GM12878 (cell line): ENCODE measurements around the gene IP6K3. TPM values are rescaled to one million over a fixed set of nuclear protein-coding genes. Genes with fewer than 3 reads are reported as not detected.

Source experiments
- ATAC-seq: fragments of 200-7000 bp; cut with Tn5 transposase; 3 replicates; pipeline ENCODE4 v1.9.1; 2020; ENCODE audit warnings: mild to moderate bottlenecking, moderate library complexity
- BruUV-seq: library from RNA; stranded (reverse); fragments of 400-500 nt; replicated peaks from 2 replicates; lab custom pipeline; 2021; lab: Mats Ljungman, UMichigan
- CTCF ChIA-PET: fragments of 300-600 bp; sonication (Branson Sonifier 250); formaldehyde crosslinking; extraction: SDS; loops from one replicate; lab custom pipeline; 2021; ENCODE audit warnings: inconsistent platforms; lab: Yijun Ruan, JAX
- POLR2A ChIA-PET: fragments of 350-600 bp; formaldehyde crosslinking; extraction: SDS; loops from one replicate; lab custom pipeline; 2021; ENCODE audit warnings: inconsistent platforms; lab: Charles Lee
- RAD21 ChIA-PET: fragments of 300-600 bp; sonication (Branson Sonifier 250); formaldehyde crosslinking; loops from one replicate; lab custom pipeline; 2023; ENCODE audit warnings: antibody characterized with exemption; ENCODE audit not compliant: unreplicated experiment; lab: Charles Lee
- SMC1A ChIA-PET: fragments of 300-600 bp; sonication (Branson Sonifier 250); formaldehyde crosslinking; loops from one replicate; lab custom pipeline; 2023; ENCODE audit not compliant: unreplicated experiment, uncharacterized antibody; lab: Charles Lee
- DNase-seq: peaks from one replicate; pipeline ENCODE4 v3.0.0-alpha.2; 2011; ENCODE audit warnings: low read depth, low spot score
- FAIRE-seq: peaks from 3 replicates; lab custom pipeline; 2011; peaks lifted over from hg19 to GRCh38; lab: Jason Lieb, UNC
- H2AFZ ChIP-seq: 2 replicates; pipeline ENCODE4 v1.6.0; 2011; ENCODE audit warnings: low read depth, low read length, control low read depth; ENCODE audit not compliant: control insufficient read depth
- H3K27ac ChIP-seq: 2 replicates; pipeline ENCODE4 v1.5.1; 2011; ENCODE audit warnings: control low read depth; ENCODE audit not compliant: control insufficient read depth, insufficient read depth
- H3K27me3 ChIP-seq, 2 experiments: replicated peaks in 1 of 2; 2 replicates each; pipeline versions ENCODE4 v1.6.0 to v1.6.1; 2011; ENCODE audit warnings: low read length in 1 of 2; ENCODE audit not compliant: control insufficient read depth in 2 of 2, insufficient read depth in 2 of 2
- H3K36me3 ChIP-seq, 2 experiments: 2 replicates each; pipeline ENCODE4 v1.5.1; 2011; ENCODE audit warnings: low read length in 1 of 2; ENCODE audit not compliant: control insufficient read depth in 2 of 2, insufficient read depth in 2 of 2
- H3K4me1 ChIP-seq: 2 replicates; pipeline ENCODE4 v1.6.1; 2011; ENCODE audit warnings: mild to moderate bottlenecking, low read length, moderate library complexity, mixed read lengths; ENCODE audit not compliant: control insufficient read depth, insufficient read depth
- H3K4me2 ChIP-seq: 2 replicates; pipeline ENCODE4 v1.6.0; 2011; ENCODE audit warnings: control low read depth; ENCODE audit not compliant: control insufficient read depth, insufficient read depth
- H3K4me3 ChIP-seq: fragments of 200-600 bp; sonication (generic); 2 replicates; pipeline ENCODE4 v1.5.1; 2016
- H3K79me2 ChIP-seq: 2 replicates; pipeline ENCODE4 v1.6.0; 2011; ENCODE audit warnings: low read length; ENCODE audit not compliant: control insufficient read depth, insufficient read depth
- H3K9ac ChIP-seq: 2 replicates; pipeline ENCODE4 v1.8.0; 2011; ENCODE audit warnings: low read length, control low read depth, mixed read lengths; ENCODE audit not compliant: control insufficient read depth, insufficient read depth
- H3K9me3 ChIP-seq: replicated peaks from 3 replicates; pipeline ENCODE4 v1.5.1; 2011; ENCODE audit warnings: mild to moderate bottlenecking, low read length; ENCODE audit not compliant: control insufficient read depth, insufficient read depth
- H4K20me1 ChIP-seq: 2 replicates; pipeline ENCODE4 v1.6.0; 2011; ENCODE audit not compliant: control insufficient read depth, insufficient read depth
- ATF7 ChIP-seq: fragments of 450-650 bp; IDR thresholded peaks from 2 replicates; pipeline ENCODE4 v1.6.1; 2016; ENCODE audit warnings: low read depth, mild to moderate bottlenecking
- BACH1 ChIP-seq: fragments of 450-650 bp; IDR thresholded peaks from 2 replicates; pipeline ENCODE4 v1.6.1; 2017; ENCODE audit warnings: mild to moderate bottlenecking, borderline replicate concordance
- BCL3 ChIP-seq: IDR thresholded peaks from 2 replicates; pipeline ENCODE4 v1.6.1; 2011; ENCODE audit warnings: borderline replicate concordance, low read depth, mild to moderate bottlenecking, moderate library complexity, low read length; ENCODE audit not compliant: insufficient read depth, poor library complexity, severe bottlenecking
- CEBPZ ChIP-seq: fragments of 150-350 bp; IDR thresholded peaks from 2 replicates; pipeline ENCODE4 v1.6.1; 2016; ENCODE audit warnings: low read depth, low read length
- LARP7 ChIP-seq: fragments of 450-650 bp; IDR thresholded peaks from 2 replicates; pipeline ENCODE4 v1.6.1; 2017; ENCODE audit warnings: mild to moderate bottlenecking
- NR2F1 ChIP-seq: fragments of 450-650 bp; conservative IDR thresholded peaks from 2 replicates; pipeline ENCODE4 v1.6.1; 2017; ENCODE audit warnings: mild to moderate bottlenecking
- POLR2A ChIP-seq: IDR thresholded peaks from 2 replicates; pipeline ENCODE4 v1.6.1; 2011; ENCODE audit warnings: low read depth, mild to moderate bottlenecking, low read length
- RUNX3 ChIP-seq: IDR thresholded peaks from 2 replicates; pipeline ENCODE4 v1.6.1; 2012; ENCODE audit warnings: low read length, inconsistent platforms
- SMARCA5 ChIP-seq: fragments of 450-650 bp; IDR thresholded peaks from 2 replicates; pipeline ENCODE4 v1.6.1; 2017; ENCODE audit warnings: mild to moderate bottlenecking
- SMC3 ChIP-seq: IDR thresholded peaks from 2 replicates; pipeline ENCODE4 v1.6.1; 2011; ENCODE audit warnings: low read length, improper control_type of control experiment, borderline replicate concordance
- SP1 ChIP-seq: IDR thresholded peaks from one replicate; pipeline ENCODE4 v1.6.1; 2011; ENCODE audit warnings: low read depth, low read length
- SRF ChIP-seq, 2 experiments: IDR thresholded peaks; 2 replicates each; pipeline ENCODE4 v1.6.1; 2011; ENCODE audit warnings: low read depth in 2 of 2, low read length in 2 of 2, mild to moderate bottlenecking in 1 of 2, moderate library complexity in 1 of 2
- ZNF622 ChIP-seq: fragments of 450-650 bp; IDR thresholded peaks from 2 replicates; pipeline ENCODE4 v1.6.1; 2017; ENCODE audit warnings: mild to moderate bottlenecking, inconsistent platforms
- WGBS: methylation state at CpG from one replicate; pipeline ENCODE4 v1.1.6; 2016; ENCODE audit warnings: low lambda C conversion rate; ENCODE audit not compliant: insufficient replicate concordance, insufficient coverage; ENCODE audit errors: missing lambda C conversion rate; 5-methylcytosine and 5-hydroxymethylcytosine counted together
- in situ Hi-C: fragments of 300-500 bp; cut with MboI; formaldehyde crosslinking; loops from 9 replicates; pipeline ENCODE4 v1.14.3; 2018; ENCODE audit warnings: mixed read lengths
- intact Hi-C: fragments of 100-400 bp; cut with micrococcal nuclease; formaldehyde crosslinking; loops from one replicate; pipeline ENCODE4 v1.14.2; 2022; ENCODE audit not compliant: unreplicated experiment
- polyA plus RNA-seq, 11 experiments: library from polyadenylated mRNA; depleted of rRNA in 4 of 11; unstranded in 6 of 11; stranded (reverse) in 5 of 11; fragments of >200 nt; fragmentation: Nextera tagmentation in 4 of 11; fragmentation: Illumina TruSeq in 1 of 11; extraction: Ambion mirVana in 4 of 11; extraction: Trizol in 1 of 11; gene quantifications; 1 replicate in 1 of 11; 2 replicates in 10 of 11; pipeline versions ENCODE4 v1.2.1 to v1.2.3, GENCODE V29; 2011 to 2016; ENCODE audit warnings: inconsistent platforms in 2 of 11, missing spikeins in 2 of 11, low read depth in 1 of 11
- total RNA-seq, 4 experiments: library from RNA; depleted of rRNA in 3 of 4; stranded (reverse); fragments of >200 nt in 3 of 4; fragmentation: Illumina TruSeq in 1 of 4; extraction: Trizol in 1 of 4; gene quantifications; 2 replicates each; pipeline versions ENCODE4 v1.2.1 to v1.2.3, GENCODE V29; 2013 to 2021
- TF ChIP-seq, protein P1 (sequence below): IDR thresholded peaks from 2 replicates; pipeline ENCODE4 v1.6.1; 2012; ENCODE audit warnings: low read depth, low read length, improper control_type of control experiment
- TF ChIP-seq, protein P2 (sequence below): fragments of 450-650 bp; IDR thresholded peaks from 2 replicates; pipeline ENCODE4 v1.6.1; 2014; ENCODE audit warnings: mild to moderate bottlenecking

The IP6K3 gene
- total and polyA plus RNA-seq, 10 of the 15 experiments (the other 5 are each of a cell fraction or from before 2014, with no cell fraction given): 0.02 to 0.15 (median 0.09) TPM; not detected in 7

GRCh38 chr6:33711140-33712129 lies 35.3 kb downstream of the IP6K3 start, which contains the start of gene UQCC2:
Gene UQCC2 (minus strand): TSS chr6:33711700. CDS start chr6:33711686, 14 bp downstream.
- Histone ChIP-seq H3K4me3 (peak within 1 kb of the TSS; percentile 83), H3K9ac (peak within 1 kb of the TSS; percentile 97), H3K9me3 (no peaks in the 10 kb centered on the region), H3K36me3 (no peaks in the 10 kb centered on the region; a peak in 2 of 4 replicates), H3K4me1 (peaks cover 28% of the 10 kb centered on the region), H3K27ac (peak within 1 kb of the TSS; percentile 98), H3K79me2 (peaks cover 10% of the 10 kb centered on the region), H4K20me1 (no peaks in the 10 kb centered on the region), H3K4me2 (peak within 1 kb of the TSS; percentile 94), H2AFZ (peak within 1 kb of the TSS; percentile 100), H3K27me3 (no peaks in the 10 kb centered on the region)
- POLR2A ChIA-PET: interaction anchor here (0.7 to 1.7 kb wide), 11 partner anchors 11 to 282 kb away, joined by 3 to 6 read pairs (median 3); partner anchors contain the start of gene ITPR3
- FAIRE-seq (peak; percentile 81), ATAC-seq (peak; percentile 97), DNase-seq (peak; percentile 84)
- RAD21 ChIA-PET: interaction anchor here (0.6 to 1.8 kb wide), 14 partner anchors 11 to 444 kb away, joined by 3 to 9 read pairs (median 5); partner anchors contain the start of genes ITPR3 and LEMD2
- TSS peak; percentile 73 for BruUV-seq
- SMC1A ChIA-PET: interaction anchor here (0.6 to 4.7 kb wide), 21 partner anchors 9 to 374 kb away, joined by 3 to 27 read pairs (median 3); no protein-coding TSS in a partner anchor
- CTCF ChIA-PET: interaction anchor here (0.6 to 2.4 kb wide), 33 partner anchors 8 to 462 kb away, joined by 3 to 46 read pairs (median 4); partner anchors contain the start of genes IP6K3 and ITPR3
- WGBS: 2% methylated on average over 62 of the region's 73 CpGs
- in situ Hi-C loops: no loop called here
- intact Hi-C loops: no loop called here
- peak; percentile 57; the same call in 1 of the 2 replicates for TF ChIP-seq RUNX3
- TF ChIP-seq BACH1: peak; percentile 47; the same call in 1 of the 2 replicates
- TF ChIP-seq SMARCA5: peak; percentile 42; the same call in 1 of the 2 replicates
- no peak for TF ChIP-seq ZNF622
- peak; percentile 17 for TF ChIP-seq SP1
- 0 out of 2 replicates have a peak, but pooled peaks have one; percentile 8 for TF ChIP-seq LARP7
- TF ChIP-seq POLR2A: peak; percentile 93
- TF ChIP-seq, protein P1, sequence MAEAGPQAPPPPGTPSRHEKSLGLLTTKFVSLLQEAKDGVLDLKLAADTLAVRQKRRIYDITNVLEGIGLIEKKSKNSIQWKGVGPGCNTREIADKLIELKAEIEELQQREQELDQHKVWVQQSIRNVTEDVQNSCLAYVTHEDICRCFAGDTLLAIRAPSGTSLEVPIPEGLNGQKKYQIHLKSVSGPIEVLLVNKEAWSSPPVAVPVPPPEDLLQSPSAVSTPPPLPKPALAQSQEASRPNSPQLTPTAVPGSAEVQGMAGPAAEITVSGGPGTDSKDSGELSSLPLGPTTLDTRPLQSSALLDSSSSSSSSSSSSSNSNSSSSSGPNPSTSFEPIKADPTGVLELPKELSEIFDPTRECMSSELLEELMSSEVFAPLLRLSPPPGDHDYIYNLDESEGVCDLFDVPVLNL: peak; percentile 61; the same call in 1 of the 2 replicates
- TF ChIP-seq BCL3: no peak
- peak; percentile 38; the same call in 1 of the 2 replicates for TF ChIP-seq SMC3
- 0 out of 4 replicates have a peak, but pooled peaks of 1 of the 2 experiments have one; percentile 7 for TF ChIP-seq SRF (IDR thresholded peaks at IDR 0.05; ENCODE audit: low read depth in 2 of 2, low read length in 2 of 2)
- TF ChIP-seq ATF7: no peak
- TF ChIP-seq, protein P2, sequence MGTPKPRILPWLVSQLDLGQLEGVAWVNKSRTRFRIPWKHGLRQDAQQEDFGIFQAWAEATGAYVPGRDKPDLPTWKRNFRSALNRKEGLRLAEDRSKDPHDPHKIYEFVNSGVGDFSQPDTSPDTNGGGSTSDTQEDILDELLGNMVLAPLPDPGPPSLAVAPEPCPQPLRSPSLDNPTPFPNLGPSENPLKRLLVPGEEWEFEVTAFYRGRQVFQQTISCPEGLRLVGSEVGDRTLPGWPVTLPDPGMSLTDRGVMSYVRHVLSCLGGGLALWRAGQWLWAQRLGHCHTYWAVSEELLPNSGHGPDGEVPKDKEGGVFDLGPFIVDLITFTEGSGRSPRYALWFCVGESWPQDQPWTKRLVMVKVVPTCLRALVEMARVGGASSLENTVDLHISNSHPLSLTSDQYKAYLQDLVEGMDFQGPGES: no peak; the same call in 1 of the 2 replicates
- TF ChIP-seq NR2F1: peak; percentile 43; the same call in 1 of the 2 replicates
- TF ChIP-seq CEBPZ: no peak
